K562 (cell line): ENCODE results near the gene SRGN. TPM values are rescaled to one million over a fixed set of nuclear protein-coding genes. Genes with fewer than 3 reads are reported as not detected.

Experiments
- BCL6 ChIP-seq: fragments of 250-450 bp; sonication (Bioruptor Pico); IDR thresholded peaks from 2 replicates; pipeline ENCODE4 v1.4.0; 2020
- HNRNPUL1 ChIP-seq: fragments of 200-400 bp; formaldehyde crosslinking; IDR thresholded peaks from 2 replicates; pipeline ENCODE4 v1.6.1; 2017; ENCODE audit warnings: low read length
- HSF4 ChIP-seq: fragments of 250-450 bp; sonication (Bioruptor Pico); IDR thresholded peaks from 2 replicates; pipeline ENCODE4 v2.1.2; 2022; ENCODE audit warnings: mild to moderate bottlenecking, moderate library complexity, borderline replicate concordance
- MCM3 ChIP-seq: fragments of 450-650 bp; IDR thresholded peaks from 2 replicates; pipeline ENCODE4 v1.6.1; 2016
- MCM5 ChIP-seq: fragments of 450-650 bp; IDR thresholded peaks from 2 replicates; pipeline ENCODE4 v1.6.1; 2016; ENCODE audit warnings: low read depth
- MYC ChIP-seq, 2 experiments: fragments of 250-450 bp in 1 of 2; sonication (Bioruptor Pico) in 1 of 2; IDR thresholded peaks; 2 replicates each; pipeline versions ENCODE4 v1.5.1 to v1.6.1; 2012 to 2021; ENCODE audit warnings: low read depth in 2 of 2, borderline replicate concordance in 1 of 2, improper control_type of control experiment in 1 of 2, low read length in 1 of 2, mild to moderate bottlenecking in 1 of 2, moderate library complexity in 1 of 2
- NUFIP1 ChIP-seq: fragments of 450-650 bp; IDR thresholded peaks from 2 replicates; pipeline ENCODE4 v1.6.1; 2018; ENCODE audit not compliant: partially characterized antibody
- PRMT5 ChIP-seq: sonication (generic); formaldehyde crosslinking; IDR thresholded peaks from 2 replicates; pipeline ENCODE4 v1.5.0; 2020; ENCODE audit warnings: missing genetic modification reagents
- SIRT6 ChIP-seq: IDR thresholded peaks from one replicate; pipeline ENCODE4 v1.6.1; 2012; ENCODE audit warnings: low read depth, mild to moderate bottlenecking, control low read depth, inconsistent platforms, low read length, moderate library complexity
- SRSF1 ChIP-seq: fragments of 200-400 bp; formaldehyde crosslinking; IDR thresholded peaks from 2 replicates; pipeline ENCODE4 v1.6.1; 2017; ENCODE audit warnings: mild to moderate bottlenecking, low read depth, low read length, moderate library complexity
- TAL1 ChIP-seq: fragments of 450-650 bp; IDR thresholded peaks from 2 replicates; pipeline ENCODE4 v1.6.1; 2016; ENCODE audit warnings: mild to moderate bottlenecking
- TCFL5 ChIP-seq: fragments of 250-450 bp; sonication (Bioruptor Pico); conservative IDR thresholded peaks from 2 replicates; pipeline ENCODE4 v1.6.1; 2021; ENCODE audit warnings: mild to moderate bottlenecking, moderate library complexity, matching md5 sums
- TEAD4 ChIP-seq, 2 experiments: sonication (generic) in 1 of 2; formaldehyde crosslinking in 1 of 2; IDR thresholded peaks; 2 replicates each; pipeline versions ENCODE4 v1.6.1 to v1.8.0; 2012 to 2022; ENCODE audit warnings: borderline replicate concordance in 1 of 2, inconsistent platforms in 1 of 2, low read length in 1 of 2, mild to moderate bottlenecking in 1 of 2, missing genetic modification reagents in 1 of 2
- ZNF165 ChIP-seq: fragments of 250-450 bp; sonication (Bioruptor Pico); IDR thresholded peaks from 2 replicates; pipeline ENCODE4 v1.4.0; 2020; ENCODE audit warnings: borderline replicate concordance
- ZNF184 ChIP-seq: sonication (generic); formaldehyde crosslinking; IDR thresholded peaks from 2 replicates; pipeline ENCODE4 v1.5.0; 2020; ENCODE audit warnings: missing genetic modification reagents
- ZNF707 ChIP-seq: fragments of 250-450 bp; sonication (Bioruptor Pico); conservative IDR thresholded peaks from 2 replicates; pipeline ENCODE4 v1.8.0; 2022; ENCODE audit warnings: inconsistent platforms, mild to moderate bottlenecking, moderate library complexity
- polyA plus RNA-seq, 8 experiments: library from polyadenylated mRNA; depleted of rRNA in 4 of 8; stranded (reverse) in 5 of 8; unstranded in 3 of 8; fragments of >200 nt; fragmentation: Nextera tagmentation in 2 of 8; fragmentation: Illumina TruSeq in 1 of 8; extraction: Ambion mirVana in 2 of 8; extraction: Trizol in 1 of 8; gene quantifications; 2 replicates each; pipeline versions ENCODE4 v1.2.1 to v1.2.3, GENCODE V29; 2011 to 2014; ENCODE audit warnings: inconsistent platforms in 1 of 8, missing spikeins in 1 of 8
- total RNA-seq, 7 experiments: library from RNA; depleted of rRNA in 6 of 7; stranded (reverse); fragments of >200 nt in 6 of 7; fragmentation: Illumina TruSeq in 2 of 7; extraction: Trizol in 2 of 7; gene quantifications; 2 replicates each; pipeline versions ENCODE4 v1.2.1 to v1.2.3, GENCODE V29; 2011 to 2021; ENCODE audit warnings: low replicate concordance in 1 of 7
- TF ChIP-seq, protein P1 (sequence below): fragments of 450-650 bp; conservative IDR thresholded peaks from 2 replicates; pipeline ENCODE4 v1.6.1; 2016; ENCODE audit warnings: missing genetic modification characterization, low read depth, mild to moderate bottlenecking, control low read depth, missing compliant biosample characterization
- TF ChIP-seq, protein P2 (sequence below), 2 experiments: fragments of 450-650 bp; formaldehyde crosslinking in 1 of 2; IDR thresholded peaks; 2 replicates each; pipeline versions ENCODE4 v1.4.0 to v1.6.1; 2014 to 2020; ENCODE audit warnings: mild to moderate bottlenecking in 2 of 2, borderline replicate concordance in 1 of 2, low read depth in 1 of 2

The SRGN gene
- total and polyA plus RNA-seq, 9 of the 15 experiments (the other 6 are each of a cell fraction or from before 2014, with no cell fraction given) = 136 to 304 (median 180) TPM

DNA sequence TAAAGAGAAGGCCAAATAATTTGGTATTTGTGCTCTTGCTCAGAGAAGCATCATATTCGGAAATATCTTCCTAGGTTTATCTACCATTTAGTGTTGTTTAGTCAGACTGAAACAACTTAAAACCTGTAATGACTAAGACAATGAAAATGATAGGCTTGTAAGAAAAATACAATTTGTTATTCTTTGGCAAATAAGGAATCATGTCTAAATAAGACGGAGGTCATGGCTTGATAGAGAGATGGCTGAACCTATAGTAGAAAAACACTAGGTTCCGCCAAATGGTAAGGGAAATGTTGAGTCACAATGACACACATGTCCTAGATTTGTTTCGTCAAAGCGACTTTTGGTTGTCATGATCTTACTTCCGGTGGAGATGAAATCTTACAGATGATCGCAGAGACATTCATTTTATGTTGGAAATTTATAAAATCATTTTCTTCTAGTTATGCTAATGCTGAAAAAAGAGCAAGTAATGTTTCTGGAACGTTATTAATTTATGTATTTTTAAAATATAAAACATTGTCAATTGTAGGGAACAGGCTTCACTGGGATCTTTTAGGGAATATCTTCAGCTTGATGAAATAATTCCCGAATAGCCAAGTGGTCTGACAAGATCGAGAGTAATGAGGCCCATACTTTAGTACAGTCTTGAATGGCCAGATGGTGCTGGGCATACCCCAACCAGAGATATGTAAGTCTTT is 1.0 kb downstream of the SRGN start (continued):
- TF ChIP-seq, protein P1, sequence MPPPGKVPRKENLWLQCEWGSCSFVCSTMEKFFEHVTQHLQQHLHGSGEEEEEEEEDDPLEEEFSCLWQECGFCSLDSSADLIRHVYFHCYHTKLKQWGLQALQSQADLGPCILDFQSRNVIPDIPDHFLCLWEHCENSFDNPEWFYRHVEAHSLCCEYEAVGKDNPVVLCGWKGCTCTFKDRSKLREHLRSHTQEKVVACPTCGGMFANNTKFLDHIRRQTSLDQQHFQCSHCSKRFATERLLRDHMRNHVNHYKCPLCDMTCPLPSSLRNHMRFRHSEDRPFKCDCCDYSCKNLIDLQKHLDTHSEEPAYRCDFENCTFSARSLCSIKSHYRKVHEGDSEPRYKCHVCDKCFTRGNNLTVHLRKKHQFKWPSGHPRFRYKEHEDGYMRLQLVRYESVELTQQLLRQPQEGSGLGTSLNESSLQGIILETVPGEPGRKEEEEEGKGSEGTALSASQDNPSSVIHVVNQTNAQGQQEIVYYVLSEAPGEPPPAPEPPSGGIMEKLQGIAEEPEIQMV (tag) = no peak
- TF ChIP-seq ZNF165 (no peak), SRSF1 (no peak), MCM3 (no peak), TEAD4 (IDR thresholded peaks at IDR 0.05; ENCODE audit: low read length) (peak; percentile 60; the same call in 1 of the 2 replicates), TEAD4 (CRISPR knock-in tag; IDR thresholded peaks at IDR 0.05; ENCODE audit: borderline replicate concordance) (no peak), SIRT6 (no peak), BCL6 (CRISPR knock-in tag) (no peak), NUFIP1 (no peak), HSF4 (no peak), TCFL5 (CRISPR knock-in tag) (no peak), TAL1 (0 out of 2 replicates have a peak, but pooled peaks have one; percentile 3), ZNF707 (CRISPR knock-in tag) (no peak), PRMT5 (no peak), MCM5 (no peak), MYC (IDR thresholded peaks at IDR 0.05; ENCODE audit: low read depth, low read length) (0 out of 2 replicates have a peak, but pooled peaks have one; percentile 41), MYC (CRISPR knock-in tag; IDR thresholded peaks at IDR 0.05; ENCODE audit: borderline replicate concordance, low read depth) (no peak), ZNF184 (no peak), HNRNPUL1 (no peak)
- TF ChIP-seq, protein P2, sequence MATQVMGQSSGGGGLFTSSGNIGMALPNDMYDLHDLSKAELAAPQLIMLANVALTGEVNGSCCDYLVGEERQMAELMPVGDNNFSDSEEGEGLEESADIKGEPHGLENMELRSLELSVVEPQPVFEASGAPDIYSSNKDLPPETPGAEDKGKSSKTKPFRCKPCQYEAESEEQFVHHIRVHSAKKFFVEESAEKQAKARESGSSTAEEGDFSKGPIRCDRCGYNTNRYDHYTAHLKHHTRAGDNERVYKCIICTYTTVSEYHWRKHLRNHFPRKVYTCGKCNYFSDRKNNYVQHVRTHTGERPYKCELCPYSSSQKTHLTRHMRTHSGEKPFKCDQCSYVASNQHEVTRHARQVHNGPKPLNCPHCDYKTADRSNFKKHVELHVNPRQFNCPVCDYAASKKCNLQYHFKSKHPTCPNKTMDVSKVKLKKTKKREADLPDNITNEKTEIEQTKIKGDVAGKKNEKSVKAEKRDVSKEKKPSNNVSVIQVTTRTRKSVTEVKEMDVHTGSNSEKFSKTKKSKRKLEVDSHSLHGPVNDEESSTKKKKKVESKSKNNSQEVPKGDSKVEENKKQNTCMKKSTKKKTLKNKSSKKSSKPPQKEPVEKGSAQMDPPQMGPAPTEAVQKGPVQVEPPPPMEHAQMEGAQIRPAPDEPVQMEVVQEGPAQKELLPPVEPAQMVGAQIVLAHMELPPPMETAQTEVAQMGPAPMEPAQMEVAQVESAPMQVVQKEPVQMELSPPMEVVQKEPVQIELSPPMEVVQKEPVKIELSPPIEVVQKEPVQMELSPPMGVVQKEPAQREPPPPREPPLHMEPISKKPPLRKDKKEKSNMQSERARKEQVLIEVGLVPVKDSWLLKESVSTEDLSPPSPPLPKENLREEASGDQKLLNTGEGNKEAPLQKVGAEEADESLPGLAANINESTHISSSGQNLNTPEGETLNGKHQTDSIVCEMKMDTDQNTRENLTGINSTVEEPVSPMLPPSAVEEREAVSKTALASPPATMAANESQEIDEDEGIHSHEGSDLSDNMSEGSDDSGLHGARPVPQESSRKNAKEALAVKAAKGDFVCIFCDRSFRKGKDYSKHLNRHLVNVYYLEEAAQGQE (IDR thresholded peaks at IDR 0.05; ENCODE audit: borderline replicate concordance) = no peak
- TF ChIP-seq, protein P2 (CRISPR knock-in tag; IDR thresholded peaks at IDR 0.05; ENCODE audit: low read depth) = no peak
